ENCODE data around the gene MALAT1.
"Not testable (repeated sequence)": the region's sequence is repeated elsewhere in the genome, so short reads cannot be mapped to it uniquely, and the experiment has no call there.

The MALAT1 gene

GRCh38 chr11:65499713-65500386 lies 1.0 kb downstream of the MALAT1 start:
- no peak for DNase-seq

GRCh38 chr11:65500387-65501185 lies 1.7 kb downstream of the MALAT1 start:
- DNase-seq: peak in 1 of 2 experiments; percentile 46

GRCh38 chr11:65501186-65501471 lies 2.3 kb downstream of the MALAT1 start:
- no peak for DNase-seq

GRCh38 chr11:65501472-65502273 lies 2.8 kb downstream of the MALAT1 start:
- peak in 1 of 2 experiments; percentile 18 for DNase-seq

- no peak for DNase-seq
Measured at GRCh38 chr11:65502274-65502554, 3.4 kb downstream of the MALAT1 start.

GRCh38 chr11:65502555-65503367 lies 3.9 kb downstream of the MALAT1 start:
- DNase-seq: peak in 1 of 2 experiments; percentile 32

GRCh38 chr11:65503368-65503948 lies 4.6 kb downstream of the MALAT1 start:
- no peak for DNase-seq

GRCh38 chr11:65503949-65504673 lies 5.3 kb downstream of the MALAT1 start:
- no peak for DNase-seq

GRCh38 chr11:65504674-65505465 lies 6.0 kb downstream of the MALAT1 start:
- DNase-seq: no peak

GRCh38 chr11:65505466-65506289 lies 6.8 kb downstream of the MALAT1 start:
- DNase-seq: no peak

GRCh38 chr11:65506290-65506771 lies 7.5 kb downstream of the MALAT1 start:
- no peak for DNase-seq

- DNase-seq: peak in 1 of 2 experiments; percentile 56
Measured at GRCh38 chr11:65506772-65507505, 8.1 kb downstream of the MALAT1 start.

- DNase-seq: not testable (repeated sequence)
Measured at GRCh38 chr11:65512311-65512710, 13.5 kb downstream of the MALAT1 start.

- DNase-seq: no peak
Measured at GRCh38 chr11:65516135-65516968, 17.5 kb downstream of the MALAT1 start.

- DNase-seq: not testable (repeated sequence)
Measured at GRCh38 chr11:65518941-65519549, 20.2 kb downstream of the MALAT1 start.

GRCh38 chr11:65521777-65522521 lies 23.1 kb downstream of the MALAT1 start:
- not testable (repeated sequence) for DNase-seq
